Measurements from ENCODE around the gene NLRX1. TPM values are rescaled to one million over a fixed set of nuclear protein-coding genes. Genes with fewer than 3 reads are reported as not detected.

NLRX1 gene
- total RNA-seq, 1 experiment from 2014 or later, result 21.4 TPM

DNA sequence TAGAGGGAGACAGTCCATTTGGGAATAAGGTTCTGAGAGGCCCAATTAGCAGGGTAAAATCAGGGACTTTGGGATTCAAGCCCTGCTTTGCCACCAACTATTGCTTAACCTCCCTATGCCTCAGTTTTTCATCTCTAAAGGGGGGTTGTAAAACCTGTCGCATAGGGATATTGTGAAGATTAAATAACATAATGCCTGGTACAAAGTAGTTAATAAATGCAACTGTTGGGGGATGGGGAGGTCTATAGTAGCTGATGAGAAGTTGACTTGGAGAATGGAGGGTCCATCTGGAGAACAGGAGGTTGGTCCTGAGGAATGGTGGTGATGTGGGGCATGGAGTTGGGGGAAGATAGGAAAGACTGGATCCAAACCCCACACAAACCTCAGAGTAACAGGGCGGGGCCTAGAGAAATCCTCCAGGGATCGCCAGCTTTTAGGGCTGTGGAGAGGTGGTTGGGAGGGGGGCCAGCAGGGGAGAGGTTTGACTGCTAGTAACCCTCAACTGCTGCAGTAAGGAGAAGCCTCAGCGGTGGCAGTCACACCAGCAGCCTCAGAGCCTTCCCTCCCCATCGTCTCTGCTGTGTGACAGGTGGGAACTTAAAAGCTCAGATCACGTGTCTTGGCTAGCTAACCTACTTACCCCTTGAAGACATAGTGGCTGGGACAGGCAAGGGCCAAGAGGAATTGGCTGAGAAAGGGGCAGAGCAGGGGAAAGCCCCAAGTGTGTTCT is 20.8 kb upstream of the NLRX1 start:
- CTCF ChIA-PET, result interaction anchor here (0.7 kb wide), 1 partner anchor 8 kb away, joined by 3 read pairs; no protein-coding TSS in a partner anchor
- no peak for DNase-seq (ENCODE audit: low read depth, low spot score)
- BruUV-seq (replicated peaks), result no TSS peak
- H4K20me1 ChIP-seq (ENCODE audit: insufficient read depth), result no peaks in the 10 kb centered on the region
- no peak overlapping the region for H3K9ac ChIP-seq (ENCODE audit: low read length)
- no peak for TF ChIP-seq POLR2A (IDR thresholded peaks at IDR 0.05; ENCODE audit: borderline replicate concordance, extremely low read depth, insufficient read depth, insufficient read length)
- TF ChIP-seq CBX3 (IDR thresholded peaks at IDR 0.05; ENCODE audit: low read depth), result no peak
- TF ChIP-seq SRF (IDR thresholded peaks at IDR 0.05; ENCODE audit: low read depth), result no peak
- TF ChIP-seq TCF7L2 (IDR thresholded peaks at IDR 0.05; ENCODE audit: borderline replicate concordance, extremely low read depth, insufficient read depth, insufficient read length), result no peak
- TF ChIP-seq, protein P1, sequence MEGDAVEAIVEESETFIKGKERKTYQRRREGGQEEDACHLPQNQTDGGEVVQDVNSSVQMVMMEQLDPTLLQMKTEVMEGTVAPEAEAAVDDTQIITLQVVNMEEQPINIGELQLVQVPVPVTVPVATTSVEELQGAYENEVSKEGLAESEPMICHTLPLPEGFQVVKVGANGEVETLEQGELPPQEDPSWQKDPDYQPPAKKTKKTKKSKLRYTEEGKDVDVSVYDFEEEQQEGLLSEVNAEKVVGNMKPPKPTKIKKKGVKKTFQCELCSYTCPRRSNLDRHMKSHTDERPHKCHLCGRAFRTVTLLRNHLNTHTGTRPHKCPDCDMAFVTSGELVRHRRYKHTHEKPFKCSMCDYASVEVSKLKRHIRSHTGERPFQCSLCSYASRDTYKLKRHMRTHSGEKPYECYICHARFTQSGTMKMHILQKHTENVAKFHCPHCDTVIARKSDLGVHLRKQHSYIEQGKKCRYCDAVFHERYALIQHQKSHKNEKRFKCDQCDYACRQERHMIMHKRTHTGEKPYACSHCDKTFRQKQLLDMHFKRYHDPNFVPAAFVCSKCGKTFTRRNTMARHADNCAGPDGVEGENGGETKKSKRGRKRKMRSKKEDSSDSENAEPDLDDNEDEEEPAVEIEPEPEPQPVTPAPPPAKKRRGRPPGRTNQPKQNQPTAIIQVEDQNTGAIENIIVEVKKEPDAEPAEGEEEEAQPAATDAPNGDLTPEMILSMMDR (IDR thresholded peaks at IDR 0.05 in 2 of 3, conservative IDR thresholded peaks at IDR 0.05 in 1 of 3; ENCODE audit: borderline replicate concordance in 1 of 3, insufficient read depth in 1 of 3, low read depth in 2 of 3, low read length in 2 of 3), result no peak
- no peak for TF ChIP-seq EZH2 (IDR thresholded peaks at IDR 0.05)
- RAD21 ChIA-PET (ENCODE audit: low non-redundant PET in 1 of 2, low total read pairs in 2 of 2, uncharacterized antibody in 2 of 2, unreplicated experiment in 2 of 2), result no interaction called here
- H3K9me2 ChIP-seq (ENCODE audit: insufficient read depth), result no peaks in the 10 kb centered on the region
- intact Hi-C loops (cut with micrococcal nuclease), result loop anchor here (5.0 kb wide), 1 partner anchor 325 kb away; no protein-coding TSS in a partner anchor
- ATAC-seq, result no peak
- H3K27me3 ChIP-seq (ENCODE audit: insufficient read depth, low read length), result no peaks in the 10 kb centered on the region
- H3K4me2 ChIP-seq (ENCODE audit: low read length), result no peak overlapping the region
- H3K79me2 ChIP-seq (ENCODE audit: insufficient read depth, low read length), result no peaks in the 10 kb centered on the region
- H2AFZ ChIP-seq (ENCODE audit: low read depth, low read length, poor library complexity, severe bottlenecking), result no peak overlapping the region
- H3K36me3 ChIP-seq (ENCODE audit: control insufficient read depth in 1 of 2, insufficient read depth in 2 of 2, low read length in 2 of 2), result no peaks in the 10 kb centered on the region
- no peak overlapping the region for H3K27ac ChIP-seq (ENCODE audit: low read depth, low read length)
- no peaks in the 10 kb centered on the region for H3K9me3 ChIP-seq (ENCODE audit: control insufficient read depth in 1 of 2, insufficient read depth in 1 of 2, low read depth in 1 of 2, low read length in 2 of 2)
- POLR2A ChIA-PET, result no interaction called here
- peaks cover 8 to 35% of the 10 kb centered on the region in 2 experiments; a peak in 3 of 4 replicates for H3K4me1 ChIP-seq (ENCODE audit: control insufficient read depth in 1 of 2, insufficient read depth in 2 of 2, low read length in 2 of 2)
- H3K4me3 ChIP-seq (replicated peaks in 1 of 2; ENCODE audit: low read depth in 1 of 2, low read length in 2 of 2), result no peak overlapping the region

DNA sequence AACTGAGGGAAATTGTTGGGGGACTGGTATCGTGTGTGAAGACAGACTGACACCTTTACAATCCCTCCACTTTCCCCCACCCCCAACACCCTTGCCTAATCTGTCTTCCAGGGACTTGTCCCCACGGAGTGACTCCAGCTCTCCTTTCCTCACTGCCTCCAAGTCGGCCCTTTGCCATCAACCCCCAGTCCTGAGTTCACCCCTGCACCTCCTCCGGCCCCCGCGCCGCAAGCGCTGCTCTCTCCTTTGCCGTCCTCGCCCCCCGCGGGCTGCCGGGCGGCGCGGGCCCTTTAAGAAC is 19.9 kb upstream of the NLRX1 start:
- no peak; the same call in 1 of the 2 replicates for ATAC-seq
- Histone ChIP-seq H4K20me1 (ENCODE audit: insufficient read depth) (no peaks in the 10 kb centered on the region), H3K4me2 (ENCODE audit: low read length) (peak overlapping the region; percentile 97), H3K9me3 (ENCODE audit: control insufficient read depth in 1 of 2, insufficient read depth in 1 of 2, low read depth in 1 of 2, low read length in 2 of 2) (no peaks in the 10 kb centered on the region), H3K79me2 (ENCODE audit: insufficient read depth, low read length) (no peaks in the 10 kb centered on the region), H2AFZ (ENCODE audit: low read depth, low read length, poor library complexity, severe bottlenecking) (peak overlapping the region; percentile 88), H3K27me3 (ENCODE audit: insufficient read depth, low read length) (no peaks in the 10 kb centered on the region), H3K27ac (ENCODE audit: low read depth, low read length) (peak overlapping the region; percentile 20; the same call in 1 of the 2 replicates), H3K36me3 (ENCODE audit: control insufficient read depth in 1 of 2, insufficient read depth in 2 of 2, low read length in 2 of 2) (no peaks in the 10 kb centered on the region), H3K4me3 (replicated peaks in 1 of 2; ENCODE audit: low read depth in 1 of 2, low read length in 2 of 2) (peak overlapping the region; percentile 48 to 72), H3K4me1 (ENCODE audit: control insufficient read depth in 1 of 2, insufficient read depth in 2 of 2, low read length in 2 of 2) (peaks cover 8 to 32% of the 10 kb centered on the region in 2 experiments; a peak in 3 of 4 replicates), H3K9me2 (ENCODE audit: insufficient read depth) (no peaks in the 10 kb centered on the region), H3K9ac (ENCODE audit: low read length) (peak overlapping the region; percentile 61)
- RAD21 ChIA-PET (ENCODE audit: low non-redundant PET in 1 of 2, low total read pairs in 2 of 2, uncharacterized antibody in 2 of 2, unreplicated experiment in 2 of 2), result no interaction called here
- POLR2A ChIA-PET, result interaction anchor here (1.2 kb wide), 1 partner anchor 63 kb away, joined by 3 read pairs; no protein-coding TSS in a partner anchor
- CTCF ChIA-PET, result no interaction called here
- no TSS peak for BruUV-seq (replicated peaks)
- intact Hi-C loops (cut with micrococcal nuclease), result loop anchor here (5.0 kb wide), 1 partner anchor 324 kb away; no protein-coding TSS in a partner anchor
- no peak for DNase-seq (ENCODE audit: low read depth, low spot score)
- no peak for TF ChIP-seq JUND (IDR thresholded peaks at IDR 0.05)

Measured in HCT116 (cell line).